ENCODE data around the gene MYOC. TPM values are rescaled to one million over a fixed set of nuclear protein-coding genes. Genes with fewer than 3 reads are reported as not detected.
"Not testable (repeated sequence)": the region's sequence is repeated elsewhere in the genome, so short reads cannot be mapped to it uniquely, and the experiment has no call there.

Gene MYOC
- total RNA-seq (2021; ENCODE audit: unreplicated experiment) (not detected), Bru-seq, nascent RNA (not detected), BruChase-seq, experiment 1, labeled RNA remaining after a 2-hour chase (not detected), BruChase-seq, experiment 2, labeled RNA remaining after a 6-hour chase (not detected)
- not detected for polyA plus RNA-seq (2012; ENCODE audit: insufficient read length)
- long read RNA-seq: 0 reads

DNA sequence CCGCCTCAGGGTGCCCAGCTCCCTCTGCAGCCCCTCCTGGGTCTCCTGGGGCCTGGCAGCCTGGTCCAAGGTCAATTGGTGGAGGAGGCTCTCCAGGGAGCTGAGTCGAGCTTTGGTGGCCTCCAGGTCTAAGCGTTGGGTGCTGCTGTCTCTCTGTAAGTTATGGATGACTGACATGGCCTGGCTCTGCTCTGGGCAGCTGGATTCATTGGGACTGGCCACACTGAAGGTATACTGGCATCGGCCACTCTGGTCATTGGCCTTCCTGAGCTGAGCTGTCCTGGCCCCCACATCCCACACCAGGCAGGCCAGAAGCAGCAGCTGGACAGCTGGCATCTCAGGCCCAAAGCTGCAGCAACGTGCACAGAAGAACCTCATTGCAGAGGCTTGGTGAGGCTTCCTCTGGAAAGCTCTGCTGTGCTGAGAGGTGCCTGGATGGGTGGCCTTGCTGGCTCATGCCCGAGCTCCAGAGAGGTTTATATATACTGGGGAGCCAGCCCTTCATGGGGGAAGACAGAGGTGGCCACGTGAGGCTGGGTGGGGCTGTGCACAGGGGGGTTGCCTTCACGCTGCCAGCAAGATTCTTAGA is at the start of gene MYOC:
MYOC (minus strand) TSS at position 455 of the 589 bp plus-strand sequence; CDS start at position 378, 77 bp downstream.
- H3K27me3 ChIP-seq (ENCODE audit: control insufficient read depth, insufficient read depth, low read length): no peaks in the 10 kb centered on the region; the same call in 1 of the 2 replicates
- TF ChIP-seq, protein P1, sequence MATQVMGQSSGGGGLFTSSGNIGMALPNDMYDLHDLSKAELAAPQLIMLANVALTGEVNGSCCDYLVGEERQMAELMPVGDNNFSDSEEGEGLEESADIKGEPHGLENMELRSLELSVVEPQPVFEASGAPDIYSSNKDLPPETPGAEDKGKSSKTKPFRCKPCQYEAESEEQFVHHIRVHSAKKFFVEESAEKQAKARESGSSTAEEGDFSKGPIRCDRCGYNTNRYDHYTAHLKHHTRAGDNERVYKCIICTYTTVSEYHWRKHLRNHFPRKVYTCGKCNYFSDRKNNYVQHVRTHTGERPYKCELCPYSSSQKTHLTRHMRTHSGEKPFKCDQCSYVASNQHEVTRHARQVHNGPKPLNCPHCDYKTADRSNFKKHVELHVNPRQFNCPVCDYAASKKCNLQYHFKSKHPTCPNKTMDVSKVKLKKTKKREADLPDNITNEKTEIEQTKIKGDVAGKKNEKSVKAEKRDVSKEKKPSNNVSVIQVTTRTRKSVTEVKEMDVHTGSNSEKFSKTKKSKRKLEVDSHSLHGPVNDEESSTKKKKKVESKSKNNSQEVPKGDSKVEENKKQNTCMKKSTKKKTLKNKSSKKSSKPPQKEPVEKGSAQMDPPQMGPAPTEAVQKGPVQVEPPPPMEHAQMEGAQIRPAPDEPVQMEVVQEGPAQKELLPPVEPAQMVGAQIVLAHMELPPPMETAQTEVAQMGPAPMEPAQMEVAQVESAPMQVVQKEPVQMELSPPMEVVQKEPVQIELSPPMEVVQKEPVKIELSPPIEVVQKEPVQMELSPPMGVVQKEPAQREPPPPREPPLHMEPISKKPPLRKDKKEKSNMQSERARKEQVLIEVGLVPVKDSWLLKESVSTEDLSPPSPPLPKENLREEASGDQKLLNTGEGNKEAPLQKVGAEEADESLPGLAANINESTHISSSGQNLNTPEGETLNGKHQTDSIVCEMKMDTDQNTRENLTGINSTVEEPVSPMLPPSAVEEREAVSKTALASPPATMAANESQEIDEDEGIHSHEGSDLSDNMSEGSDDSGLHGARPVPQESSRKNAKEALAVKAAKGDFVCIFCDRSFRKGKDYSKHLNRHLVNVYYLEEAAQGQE (IDR thresholded peaks at IDR 0.05; ENCODE audit: insufficient read depth in 1 of 2, low read depth in 2 of 2, low read length in 1 of 2): no peak
- ChIA-PET CTCF (no interaction called here), POLR2A (no interaction called here)
- H3K4me1 ChIP-seq (ENCODE audit: control insufficient read depth, insufficient read depth, low read length): no peaks in the 10 kb centered on the region
- no peak; the same call in 1 of the 2 replicates for ATAC-seq
- in situ Hi-C loops (cut with HindIII; ENCODE audit: low pct_unique_long_range_greater_than_20kb, low sequenced_read_pairs): no loop called here
- H3K4me3 ChIP-seq (ENCODE audit: low read depth in 2 of 2, low read length in 2 of 2): no peak within 1 kb of the TSS
- no peaks in the 10 kb centered on the region for H3K9me3 ChIP-seq (ENCODE audit: control insufficient read depth, insufficient read depth, low read depth, low read length)
- DNase-seq (ENCODE audit: low read depth, low spot score): no peak
- intact Hi-C loops (cut with micrococcal nuclease; ENCODE audit: unreplicated experiment): no loop called here
- H3K36me3 ChIP-seq (ENCODE audit: control insufficient read depth, insufficient read depth, low read length): no peaks in the 10 kb centered on the region
- BruUV-seq (replicated peaks): no TSS peak
- no peak within 1 kb of the TSS for H3K27ac ChIP-seq (ENCODE audit: low read length)

DNA sequence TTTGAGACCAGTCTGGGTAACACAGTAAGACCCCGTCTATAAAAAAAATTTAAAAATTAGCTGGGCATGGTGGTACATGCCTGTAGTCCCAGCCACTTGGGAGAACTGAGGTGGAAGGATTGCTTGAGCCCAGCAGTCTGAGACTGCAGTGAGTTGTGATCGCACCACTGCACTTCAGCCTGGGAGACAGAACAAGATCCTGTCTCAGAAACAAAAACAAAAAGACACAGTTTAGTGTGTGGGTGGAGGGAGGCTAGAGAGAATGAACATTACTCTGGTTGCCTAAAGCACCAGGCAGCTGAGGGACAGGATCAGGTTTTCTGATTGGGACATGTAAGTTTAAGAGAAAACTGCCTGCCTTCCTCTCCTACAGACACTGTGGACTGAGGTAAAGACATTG is 47.0 kb upstream of the MYOC start:
- H3K36me3 ChIP-seq (ENCODE audit: control insufficient read depth, insufficient read depth, low read length): no peaks in the 10 kb centered on the region
- no peaks in the 10 kb centered on the region for H3K4me1 ChIP-seq (ENCODE audit: control insufficient read depth, insufficient read depth, low read length)
- H3K9me3 ChIP-seq (ENCODE audit: control insufficient read depth, insufficient read depth, low read depth, low read length): no peaks in the 10 kb centered on the region
- ChIA-PET POLR2A (no interaction called here), CTCF (no interaction called here)
- no peak for DNase-seq (ENCODE audit: low read depth, low spot score)
- H3K27me3 ChIP-seq (ENCODE audit: control insufficient read depth, insufficient read depth, low read length): no peaks in the 10 kb centered on the region
- in situ Hi-C loops (cut with HindIII; ENCODE audit: low pct_unique_long_range_greater_than_20kb, low sequenced_read_pairs): no loop called here
- TF ChIP-seq, protein P2, sequence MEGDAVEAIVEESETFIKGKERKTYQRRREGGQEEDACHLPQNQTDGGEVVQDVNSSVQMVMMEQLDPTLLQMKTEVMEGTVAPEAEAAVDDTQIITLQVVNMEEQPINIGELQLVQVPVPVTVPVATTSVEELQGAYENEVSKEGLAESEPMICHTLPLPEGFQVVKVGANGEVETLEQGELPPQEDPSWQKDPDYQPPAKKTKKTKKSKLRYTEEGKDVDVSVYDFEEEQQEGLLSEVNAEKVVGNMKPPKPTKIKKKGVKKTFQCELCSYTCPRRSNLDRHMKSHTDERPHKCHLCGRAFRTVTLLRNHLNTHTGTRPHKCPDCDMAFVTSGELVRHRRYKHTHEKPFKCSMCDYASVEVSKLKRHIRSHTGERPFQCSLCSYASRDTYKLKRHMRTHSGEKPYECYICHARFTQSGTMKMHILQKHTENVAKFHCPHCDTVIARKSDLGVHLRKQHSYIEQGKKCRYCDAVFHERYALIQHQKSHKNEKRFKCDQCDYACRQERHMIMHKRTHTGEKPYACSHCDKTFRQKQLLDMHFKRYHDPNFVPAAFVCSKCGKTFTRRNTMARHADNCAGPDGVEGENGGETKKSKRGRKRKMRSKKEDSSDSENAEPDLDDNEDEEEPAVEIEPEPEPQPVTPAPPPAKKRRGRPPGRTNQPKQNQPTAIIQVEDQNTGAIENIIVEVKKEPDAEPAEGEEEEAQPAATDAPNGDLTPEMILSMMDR (IDR thresholded peaks at IDR 0.05): no peak
- TF ChIP-seq SIN3A (IDR thresholded peaks at IDR 0.05; ENCODE audit: borderline replicate concordance, insufficient read depth, low read depth, low read length): no peak
- TF ChIP-seq, protein P1 (IDR thresholded peaks at IDR 0.05; ENCODE audit: insufficient read depth in 1 of 2, low read depth in 2 of 2, low read length in 1 of 2): no peak
- no peak for TF ChIP-seq POLR2AphosphoS5 (IDR thresholded peaks at IDR 0.05; ENCODE audit: low read depth, low read length)
- no peak for TF ChIP-seq TCF7L2 (IDR thresholded peaks at IDR 0.05; ENCODE audit: low read depth, low read length)
- no peak overlapping the region for H3K27ac ChIP-seq (ENCODE audit: low read length)
- intact Hi-C loops (cut with micrococcal nuclease; ENCODE audit: unreplicated experiment): no loop called here
- BruUV-seq (replicated peaks): no TSS peak
- H3K4me3 ChIP-seq (ENCODE audit: low read depth in 2 of 2, low read length in 2 of 2): no peak overlapping the region
- no peak for ATAC-seq

- intact Hi-C loops (cut with micrococcal nuclease; ENCODE audit: unreplicated experiment); H3K36me3 ChIP-seq (ENCODE audit: control insufficient read depth, insufficient read depth, low read length); POLR2A ChIA-PET; CTCF ChIA-PET; H3K4me1 ChIP-seq (ENCODE audit: control insufficient read depth, insufficient read depth, low read length); H3K4me3 ChIP-seq (ENCODE audit: low read depth in 2 of 2, low read length in 2 of 2); in situ Hi-C loops (cut with HindIII; ENCODE audit: low pct_unique_long_range_greater_than_20kb, low sequenced_read_pairs); H3K9me3 ChIP-seq (ENCODE audit: control insufficient read depth, insufficient read depth, low read depth, low read length); ATAC-seq; H3K27ac ChIP-seq (ENCODE audit: low read length); BruUV-seq (replicated peaks); H3K27me3 ChIP-seq (ENCODE audit: control insufficient read depth, insufficient read depth, low read length); DNase-seq (ENCODE audit: low read depth, low spot score): not testable (repeated sequence)
These were observed 43.3 kb upstream of the MYOC start for GRCh38 chr1:171695772-171696171.

DNA sequence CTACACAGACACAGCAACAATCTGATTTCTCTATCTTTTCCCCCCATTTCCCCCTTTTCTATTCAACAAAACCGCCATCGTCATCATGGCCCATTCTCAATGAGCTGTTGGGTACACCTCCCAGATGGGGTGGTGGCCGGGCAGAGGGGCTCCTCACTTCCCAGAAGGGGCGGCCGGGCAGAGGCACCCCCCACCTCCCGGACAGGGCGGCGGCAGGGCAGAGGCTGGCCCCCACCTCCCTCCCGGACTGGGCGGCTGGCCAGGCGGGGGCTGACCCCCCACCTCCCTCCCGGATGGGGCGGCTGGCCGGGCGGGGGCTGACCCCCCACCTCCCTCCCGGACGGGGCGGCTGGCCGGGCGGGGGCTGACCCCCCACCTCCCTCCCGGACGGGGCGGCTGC is 41.1 kb upstream of the MYOC start:
- H3K4me1 ChIP-seq (ENCODE audit: control insufficient read depth, insufficient read depth, low read length); H3K9me3 ChIP-seq (ENCODE audit: control insufficient read depth, insufficient read depth, low read depth, low read length); ATAC-seq; in situ Hi-C loops (cut with HindIII; ENCODE audit: low pct_unique_long_range_greater_than_20kb, low sequenced_read_pairs); intact Hi-C loops (cut with micrococcal nuclease; ENCODE audit: unreplicated experiment); H3K27me3 ChIP-seq (ENCODE audit: control insufficient read depth, insufficient read depth, low read length); H3K36me3 ChIP-seq (ENCODE audit: control insufficient read depth, insufficient read depth, low read length); BruUV-seq (replicated peaks); H3K27ac ChIP-seq (ENCODE audit: low read length); POLR2A ChIA-PET; CTCF ChIA-PET; H3K4me3 ChIP-seq (ENCODE audit: low read depth in 2 of 2, low read length in 2 of 2); DNase-seq (ENCODE audit: low read depth, low spot score): not testable (repeated sequence)
